Measurements from ENCODE around the gene MAP3K5. TPM values are rescaled to one million over a fixed set of nuclear protein-coding genes. Genes with fewer than 3 reads are reported as not detected.
A peak's percentile ranks its signal among the peaks of the same experiment; 100 is the strongest.

MAP3K5 gene
- total RNA-seq, 1 donor from 2014 or later, result 1.7 TPM

GRCh38 chr6:136655239-136656014, 136.8 kb downstream of the MAP3K5 start:
- Histone ChIP-seq H3K4me3 (ENCODE audit: insufficient read depth, low read depth, low read length) (no peak overlapping the region), H3K9me3 (ENCODE audit: insufficient read depth, low read depth, low read length) (no peaks in the 10 kb centered on the region), H4K20me1 (ENCODE audit: insufficient read depth, low read length) (no peaks in the 10 kb centered on the region), H2AFZ (ENCODE audit: low read depth, low read length) (no peak overlapping the region), H3K27me3 (ENCODE audit: insufficient read depth, low read length) (no peaks in the 10 kb centered on the region), H3K79me2 (ENCODE audit: insufficient read depth, low read length) (no peaks in the 10 kb centered on the region), H3K4me1 (ENCODE audit: insufficient read depth, low read length) (no peaks in the 10 kb centered on the region), H3K9ac (ENCODE audit: low read length) (no peak overlapping the region), H3K4me2 (ENCODE audit: low read length) (no peak overlapping the region), H3K36me3 (ENCODE audit: insufficient read depth, low read length) (no peaks in the 10 kb centered on the region), H3K27ac (ENCODE audit: low read depth, low read length) (no peak overlapping the region)
- no peak overlapping the region for H3K27ac Mint-ChIP-seq (ENCODE audit: unreplicated experiment)
- DNase-seq (ENCODE audit: low read depth) (no peak), FAIRE-seq (no peak)
- H3K27me3 Mint-ChIP-seq (ENCODE audit: low read depth, unreplicated experiment), result no peaks in the 10 kb centered on the region
- H3K4me3 Mint-ChIP-seq (ENCODE audit: unreplicated experiment), result no peak overlapping the region
- peaks cover 3% of the 10 kb centered on the region for H3K36me3 Mint-ChIP-seq (ENCODE audit: low read depth, unreplicated experiment)
- TF ChIP-seq, protein P1, sequence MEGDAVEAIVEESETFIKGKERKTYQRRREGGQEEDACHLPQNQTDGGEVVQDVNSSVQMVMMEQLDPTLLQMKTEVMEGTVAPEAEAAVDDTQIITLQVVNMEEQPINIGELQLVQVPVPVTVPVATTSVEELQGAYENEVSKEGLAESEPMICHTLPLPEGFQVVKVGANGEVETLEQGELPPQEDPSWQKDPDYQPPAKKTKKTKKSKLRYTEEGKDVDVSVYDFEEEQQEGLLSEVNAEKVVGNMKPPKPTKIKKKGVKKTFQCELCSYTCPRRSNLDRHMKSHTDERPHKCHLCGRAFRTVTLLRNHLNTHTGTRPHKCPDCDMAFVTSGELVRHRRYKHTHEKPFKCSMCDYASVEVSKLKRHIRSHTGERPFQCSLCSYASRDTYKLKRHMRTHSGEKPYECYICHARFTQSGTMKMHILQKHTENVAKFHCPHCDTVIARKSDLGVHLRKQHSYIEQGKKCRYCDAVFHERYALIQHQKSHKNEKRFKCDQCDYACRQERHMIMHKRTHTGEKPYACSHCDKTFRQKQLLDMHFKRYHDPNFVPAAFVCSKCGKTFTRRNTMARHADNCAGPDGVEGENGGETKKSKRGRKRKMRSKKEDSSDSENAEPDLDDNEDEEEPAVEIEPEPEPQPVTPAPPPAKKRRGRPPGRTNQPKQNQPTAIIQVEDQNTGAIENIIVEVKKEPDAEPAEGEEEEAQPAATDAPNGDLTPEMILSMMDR (IDR thresholded peaks at IDR 0.05; ENCODE audit: insufficient read depth, low read depth, low read length), result no peak
- no peak for TF ChIP-seq EZH2 (IDR thresholded peaks at IDR 0.05; ENCODE audit: insufficient read depth, low read length)
- no peaks in the 10 kb centered on the region for H3K9me3 Mint-ChIP-seq (ENCODE audit: unreplicated experiment)
- peaks cover 4% of the 10 kb centered on the region for H3K4me1 Mint-ChIP-seq (ENCODE audit: low read depth, unreplicated experiment)

DNA sequence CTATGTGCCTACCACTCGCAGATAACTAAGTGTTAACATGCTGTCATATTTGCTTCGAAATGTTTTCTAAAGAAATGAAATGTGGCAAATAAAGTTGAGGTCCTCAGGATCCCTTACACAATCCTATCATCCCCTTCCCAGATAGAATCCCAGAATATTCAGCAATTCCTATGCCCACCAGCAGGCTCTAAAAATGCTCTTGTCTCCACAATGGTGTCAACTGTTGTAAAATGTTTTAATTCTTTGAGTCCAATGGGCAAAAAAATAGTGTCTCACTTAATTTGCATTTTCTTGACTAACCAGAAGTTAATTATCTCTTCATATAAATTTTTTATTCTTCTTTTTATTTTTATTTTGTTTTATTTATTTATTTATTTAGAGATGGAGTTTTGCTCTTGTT, 138.2 kb downstream of the MAP3K5 start:
- Histone ChIP-seq H4K20me1 (ENCODE audit: insufficient read depth, low read length) (no peaks in the 10 kb centered on the region), H3K27me3 (ENCODE audit: insufficient read depth, low read length) (no peaks in the 10 kb centered on the region), H3K4me2 (ENCODE audit: low read length) (no peak overlapping the region), H3K36me3 (ENCODE audit: insufficient read depth, low read length) (no peaks in the 10 kb centered on the region), H3K79me2 (ENCODE audit: insufficient read depth, low read length) (no peaks in the 10 kb centered on the region), H3K4me1 (ENCODE audit: insufficient read depth, low read length) (no peaks in the 10 kb centered on the region), H2AFZ (ENCODE audit: low read depth, low read length) (no peak overlapping the region), H3K4me3 (ENCODE audit: insufficient read depth, low read depth, low read length) (no peak overlapping the region), H3K9ac (ENCODE audit: low read length) (no peak overlapping the region), H3K27ac (ENCODE audit: low read depth, low read length) (no peak overlapping the region), H3K9me3 (ENCODE audit: insufficient read depth, low read depth, low read length) (no peaks in the 10 kb centered on the region)
- DNase-seq (ENCODE audit: low read depth) (no peak), FAIRE-seq (no peak)
- H3K4me3 Mint-ChIP-seq (ENCODE audit: unreplicated experiment), result no peak overlapping the region
- peaks cover 4% of the 10 kb centered on the region for H3K4me1 Mint-ChIP-seq (ENCODE audit: low read depth, unreplicated experiment)
- TF ChIP-seq EZH2 (IDR thresholded peaks at IDR 0.05; ENCODE audit: insufficient read depth, low read length), result no peak
- TF ChIP-seq, protein P1 (IDR thresholded peaks at IDR 0.05; ENCODE audit: insufficient read depth, low read depth, low read length), result peak; percentile 7
- no peaks in the 10 kb centered on the region for H3K27me3 Mint-ChIP-seq (ENCODE audit: low read depth, unreplicated experiment)
- no peak overlapping the region for H3K27ac Mint-ChIP-seq (ENCODE audit: unreplicated experiment)
- peaks cover 3% of the 10 kb centered on the region for H3K36me3 Mint-ChIP-seq (ENCODE audit: low read depth, unreplicated experiment)
- no peaks in the 10 kb centered on the region for H3K9me3 Mint-ChIP-seq (ENCODE audit: unreplicated experiment)

GRCh38 chr6:136652656-136653055, 139.6 kb downstream of the MAP3K5 start:
- no peak overlapping the region for H2AFZ ChIP-seq (ENCODE audit: low read depth, low read length)
- H3K4me1 ChIP-seq (ENCODE audit: insufficient read depth, low read length), result peaks cover 2% of the 10 kb centered on the region
- Mint-ChIP-seq H3K9me3 (ENCODE audit: unreplicated experiment) (no peaks in the 10 kb centered on the region), H3K36me3 (ENCODE audit: low read depth, unreplicated experiment) (no peaks in the 10 kb centered on the region), H3K27me3 (ENCODE audit: low read depth, unreplicated experiment) (no peaks in the 10 kb centered on the region), H3K4me1 (ENCODE audit: low read depth, unreplicated experiment) (peaks cover 2% of the 10 kb centered on the region), H3K4me3 (ENCODE audit: unreplicated experiment) (no peak overlapping the region), H3K27ac (ENCODE audit: unreplicated experiment) (no peak overlapping the region)
- no peaks in the 10 kb centered on the region for H3K27me3 ChIP-seq (ENCODE audit: insufficient read depth, low read length)
- H3K9me3 ChIP-seq (ENCODE audit: insufficient read depth, low read depth, low read length), result no peaks in the 10 kb centered on the region
- no peak overlapping the region for H3K9ac ChIP-seq (ENCODE audit: low read length)
- no peak overlapping the region for H3K4me2 ChIP-seq (ENCODE audit: low read length)
- H3K27ac ChIP-seq (ENCODE audit: low read depth, low read length), result no peak overlapping the region
- no peak for DNase-seq (ENCODE audit: low read depth)
- H3K36me3 ChIP-seq (ENCODE audit: insufficient read depth, low read length), result no peaks in the 10 kb centered on the region
- H3K79me2 ChIP-seq (ENCODE audit: insufficient read depth, low read length), result no peaks in the 10 kb centered on the region
- no peaks in the 10 kb centered on the region for H4K20me1 ChIP-seq (ENCODE audit: insufficient read depth, low read length)
- TF ChIP-seq, protein P1 (IDR thresholded peaks at IDR 0.05; ENCODE audit: insufficient read depth, low read depth, low read length), result no peak
- TF ChIP-seq EZH2 (IDR thresholded peaks at IDR 0.05; ENCODE audit: insufficient read depth, low read length), result no peak
- no peak for FAIRE-seq
- H3K4me3 ChIP-seq (ENCODE audit: insufficient read depth, low read depth, low read length), result no peak overlapping the region
